Measurements from ENCODE around the gene MYO10.

MYO10 gene

DNA sequence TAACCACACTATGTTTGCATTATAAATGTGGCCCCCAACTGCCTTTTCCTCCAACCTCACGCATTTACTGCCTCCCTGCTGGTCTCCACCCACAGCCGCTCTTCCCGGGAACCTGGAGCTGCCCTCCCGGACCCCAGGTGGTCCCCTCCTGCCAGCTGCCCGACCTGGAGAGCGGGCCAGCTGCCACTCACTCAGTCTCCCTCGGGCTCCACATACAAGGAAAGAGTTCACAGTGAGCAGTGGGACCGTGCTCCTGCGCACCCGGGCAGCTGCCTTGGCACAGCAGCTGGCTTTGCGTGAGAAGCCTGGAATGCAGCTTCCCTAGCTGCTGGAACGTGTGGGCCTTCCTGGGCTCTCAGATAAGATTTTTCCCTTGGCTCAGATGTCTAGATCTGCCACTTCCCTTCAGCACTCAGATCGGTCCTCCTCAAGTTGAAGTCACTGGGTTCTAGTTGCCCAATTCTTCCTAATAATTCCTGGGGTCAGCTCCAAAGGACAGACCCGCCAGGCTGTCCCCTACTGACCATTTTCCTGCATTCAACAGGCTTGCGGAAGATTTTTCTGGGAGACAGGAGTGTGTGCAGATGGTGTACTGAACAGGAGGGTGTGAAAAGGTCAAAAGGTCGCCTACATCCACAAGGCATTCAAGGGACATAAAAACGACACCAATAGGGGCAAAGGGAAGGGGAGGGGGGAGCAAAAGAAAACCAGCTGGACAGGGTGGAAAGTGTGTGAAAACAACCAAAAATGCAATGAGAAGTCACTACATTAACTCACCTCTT lies 69.1 kb downstream of the MYO10 start:
- DNase-seq (ENCODE audit: extremely low spot score, insufficient read length, low read depth): no peak
- FAIRE-seq: no peak

DNA sequence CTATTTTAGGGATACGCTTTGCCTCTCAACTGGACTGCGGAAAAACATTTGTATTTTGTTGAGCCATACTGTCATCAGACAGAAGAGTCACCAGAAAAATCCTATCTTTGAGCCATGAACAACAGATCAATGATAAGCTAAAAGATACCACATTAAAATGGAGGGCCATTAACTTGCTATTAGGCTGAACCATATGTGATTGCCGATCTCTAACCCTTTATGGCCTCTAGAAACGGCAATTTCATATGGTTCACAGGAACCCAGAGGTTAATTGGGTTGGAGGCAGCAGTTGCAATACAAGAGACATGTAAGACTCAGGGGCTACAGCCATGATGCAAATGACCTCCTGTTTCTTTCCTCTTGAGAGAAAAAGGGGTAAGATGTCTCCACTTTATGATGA lies 69.8 kb downstream of the MYO10 start:
- DNase-seq (ENCODE audit: extremely low spot score, insufficient read length, low read depth) (no peak), FAIRE-seq (no peak)

DNA sequence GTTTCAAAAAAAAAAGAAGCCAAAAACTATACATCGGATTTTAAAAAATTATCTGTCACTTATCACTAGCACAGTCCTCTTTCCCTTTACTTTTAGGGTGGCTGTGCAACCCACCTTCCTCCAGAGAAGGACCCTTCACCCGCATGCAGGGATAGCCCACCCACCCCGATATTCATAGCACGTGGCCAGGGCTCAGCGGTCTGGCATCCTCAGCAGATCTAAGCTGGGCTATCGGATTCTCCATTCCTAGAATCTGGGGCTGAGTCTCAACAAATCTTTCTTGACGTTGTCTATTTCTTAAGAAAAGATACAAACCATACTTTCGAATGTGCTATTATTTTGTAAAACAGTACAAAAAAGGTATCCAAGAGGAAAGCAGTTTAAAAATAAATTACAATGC lies 70.9 kb downstream of the MYO10 start:
- FAIRE-seq (no peak), DNase-seq (ENCODE audit: extremely low spot score, insufficient read length, low read depth) (no peak)

DNA sequence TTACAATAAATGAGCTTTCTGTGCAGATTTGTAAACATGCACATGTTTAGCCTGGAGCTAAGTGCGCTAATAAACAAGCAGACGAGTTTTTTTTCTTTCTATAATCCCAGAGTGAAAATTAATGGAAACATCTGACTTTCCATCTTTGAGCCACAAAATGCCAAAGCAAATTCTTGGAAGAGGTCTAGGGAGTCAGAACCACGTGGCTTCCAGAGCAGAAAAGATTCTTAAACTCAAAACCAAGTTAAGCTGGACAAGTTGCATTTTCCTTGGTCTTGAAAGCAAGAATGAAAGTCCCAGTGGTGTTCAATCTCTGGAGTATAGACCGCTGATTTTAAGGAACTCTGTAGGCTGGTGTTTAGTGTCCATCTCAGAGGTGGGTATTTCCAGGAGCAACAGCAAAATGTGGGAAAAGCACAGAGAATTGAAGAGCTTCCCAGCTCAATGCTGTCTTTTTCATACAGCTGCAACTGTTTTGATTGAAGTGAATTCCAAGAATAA lies 71.4 kb downstream of the MYO10 start:
- DNase-seq (ENCODE audit: extremely low spot score, insufficient read length, low read depth) (no peak), FAIRE-seq (no peak)

DNA sequence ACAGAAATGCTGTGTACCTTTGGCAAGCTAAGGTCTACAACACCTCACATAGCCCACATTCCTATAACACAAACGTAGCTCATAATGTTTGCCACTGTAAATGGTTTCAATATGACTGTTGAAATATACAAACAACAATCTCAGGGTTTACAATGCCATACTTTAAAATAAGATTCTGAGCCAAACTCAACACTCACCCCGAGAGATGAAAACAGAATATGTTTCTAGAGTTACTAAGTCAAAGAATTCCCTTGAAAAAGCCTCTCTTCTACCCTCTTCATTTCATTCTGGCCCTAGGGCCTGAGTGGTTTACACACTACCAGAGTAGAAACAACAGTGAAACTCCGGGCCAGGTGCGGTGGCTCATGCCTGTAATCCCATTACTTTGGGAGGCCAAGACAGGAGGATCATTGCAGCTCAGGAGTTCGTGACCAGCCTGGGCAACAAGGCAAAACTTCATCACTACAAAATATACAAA lies 72.6 kb downstream of the MYO10 start:
- DNase-seq (ENCODE audit: extremely low spot score, insufficient read length, low read depth) (no peak), FAIRE-seq (no peak)

DNA sequence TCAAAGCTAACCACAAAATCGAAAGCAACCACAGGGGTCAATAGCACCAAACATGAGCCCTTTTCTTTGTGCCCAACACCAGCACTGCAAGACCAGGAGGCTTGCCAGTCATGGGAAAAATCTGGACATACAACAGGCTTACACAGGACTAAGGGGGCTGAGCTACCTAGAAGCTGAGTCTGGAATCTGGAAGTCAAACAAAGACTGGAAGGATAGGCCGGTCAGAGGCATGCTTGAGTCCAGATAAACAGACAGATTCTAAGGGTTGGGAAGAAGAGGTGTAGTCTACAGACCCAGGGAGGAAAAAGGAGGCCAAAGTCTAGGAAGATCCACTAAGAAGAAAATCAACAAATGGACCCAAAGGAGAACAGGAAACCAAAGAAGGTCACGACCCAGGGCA lies 73.3 kb downstream of the MYO10 start:
- FAIRE-seq (no peak), DNase-seq (ENCODE audit: extremely low spot score, insufficient read length, low read depth) (no peak)

DNA sequence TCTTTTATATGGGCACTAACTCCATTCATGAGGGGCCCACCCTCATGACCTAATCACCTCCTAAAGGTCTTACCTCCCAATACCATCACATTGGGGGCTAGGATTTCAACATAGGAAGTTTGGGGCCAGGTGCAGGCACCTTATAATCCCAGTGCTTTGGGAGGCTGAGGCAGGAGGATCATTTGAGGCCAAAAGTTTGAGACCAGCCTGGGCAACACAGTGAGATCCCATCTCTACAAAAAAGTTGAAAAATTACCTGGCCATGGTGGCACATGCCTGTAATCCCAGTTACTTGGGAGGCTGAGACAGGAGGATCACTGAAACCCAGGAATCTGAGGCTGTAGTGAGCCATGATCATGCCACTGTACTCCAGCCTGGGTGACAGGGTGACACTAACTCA lies 76.7 kb downstream of the MYO10 start:
- FAIRE-seq: no peak
- DNase-seq (ENCODE audit: extremely low spot score, insufficient read length, low read depth): no peak

DNA sequence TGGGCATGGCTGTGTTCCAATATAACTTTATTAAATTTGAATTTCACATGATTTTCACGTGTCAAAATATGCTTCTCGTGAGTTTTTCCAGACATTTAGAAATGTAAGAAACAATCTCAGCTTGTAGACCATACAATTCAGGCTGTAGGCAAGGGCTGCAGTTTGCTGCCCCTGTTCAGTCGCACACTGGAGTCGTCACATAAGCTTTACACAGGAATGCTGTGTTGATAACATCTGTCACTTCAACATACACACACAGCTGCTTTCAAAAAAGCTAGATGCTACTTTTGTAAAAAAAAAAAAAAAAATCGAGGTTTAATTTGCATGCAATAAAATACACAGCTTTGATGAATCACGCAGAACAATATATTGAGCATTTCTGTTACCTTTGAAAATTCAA lies 77.9 kb downstream of the MYO10 start:
- no peak for FAIRE-seq
- no peak for DNase-seq (ENCODE audit: extremely low spot score, insufficient read length, low read depth)

DNA sequence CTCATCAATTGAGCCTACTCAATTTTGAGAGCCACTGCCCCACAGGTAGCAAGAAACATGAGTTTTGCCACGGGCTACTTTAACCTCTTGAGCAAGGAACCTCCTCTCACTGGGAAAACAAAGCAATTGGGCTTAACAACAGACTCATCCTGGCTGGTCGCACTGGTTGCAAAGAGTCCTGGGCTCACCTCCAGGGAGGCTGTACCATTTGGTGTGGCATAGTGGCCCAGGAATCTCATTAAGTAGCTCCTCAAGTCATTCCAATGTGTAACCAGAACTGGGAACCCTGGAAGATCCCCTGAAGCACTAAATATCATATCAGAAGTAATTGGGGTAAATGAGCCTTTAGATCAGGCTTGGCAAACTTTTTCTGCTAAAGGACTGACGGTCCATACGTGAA lies 78.5 kb downstream of the MYO10 start:
- no peak for FAIRE-seq
- no peak for DNase-seq (ENCODE audit: extremely low spot score, insufficient read length, low read depth)

DNA sequence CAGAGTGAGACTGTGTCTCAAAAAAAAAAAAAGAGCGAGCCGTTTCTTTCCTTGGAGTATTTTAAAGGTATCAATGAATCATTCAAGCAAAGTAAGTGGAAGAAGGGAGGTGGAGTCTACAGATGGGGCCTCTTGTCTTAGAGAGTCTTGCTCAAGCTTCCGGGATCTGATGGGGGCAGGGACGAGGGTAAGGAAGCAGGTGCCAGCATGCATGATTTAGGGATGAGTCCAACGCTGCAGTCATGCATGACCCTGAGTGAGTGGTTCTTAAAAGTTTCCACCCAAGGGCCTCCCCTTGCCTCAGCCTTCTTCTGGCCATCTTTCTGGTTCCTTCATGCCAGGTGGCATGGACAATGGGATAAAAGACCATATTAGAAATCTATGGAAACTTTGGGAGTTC lies 79.6 kb downstream of the MYO10 start:
- no peak for DNase-seq (ENCODE audit: extremely low spot score, insufficient read length, low read depth)
- FAIRE-seq: no peak

DNA sequence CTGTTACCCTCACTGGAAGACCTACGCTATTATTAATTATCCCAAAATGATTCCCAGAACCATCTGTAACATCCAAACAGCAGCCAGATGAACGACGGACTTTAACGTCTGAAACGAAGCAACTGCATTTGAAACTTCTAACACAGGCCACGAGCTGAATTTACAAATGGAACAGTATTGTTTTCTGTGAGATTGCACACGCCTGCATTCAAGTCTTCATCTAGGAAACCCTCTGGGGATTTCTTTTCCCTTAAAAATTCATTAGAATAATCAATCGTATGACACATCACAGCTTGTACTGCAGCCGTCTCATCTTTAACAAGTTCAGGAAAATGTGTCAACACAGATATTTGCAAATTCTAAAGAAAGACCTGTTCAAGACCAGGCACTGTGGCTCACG lies 80.2 kb downstream of the MYO10 start:
- FAIRE-seq (no peak), DNase-seq (ENCODE audit: extremely low spot score, insufficient read length, low read depth) (no peak)

DNA sequence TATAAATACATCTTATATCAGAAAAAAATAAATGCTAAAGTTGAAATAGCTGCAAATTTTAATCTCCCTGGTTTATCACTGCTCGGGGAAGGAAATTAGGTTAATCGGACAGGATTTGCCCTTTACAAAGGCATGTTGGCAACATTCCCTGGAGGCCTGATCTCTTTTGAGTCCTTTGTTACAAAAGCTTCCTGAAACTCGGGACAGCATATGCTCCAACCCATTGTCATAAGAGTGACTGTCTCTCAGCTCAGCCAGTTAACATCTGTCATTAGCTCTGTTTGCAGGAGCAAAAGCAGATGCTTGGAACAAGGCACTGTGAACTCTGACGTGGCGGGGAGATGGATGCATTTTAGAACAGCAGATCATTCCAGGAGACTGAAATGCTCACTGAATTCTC lies 80.6 kb downstream of the MYO10 start:
- DNase-seq (ENCODE audit: extremely low spot score, insufficient read length, low read depth) (no peak), FAIRE-seq (no peak)

DNA sequence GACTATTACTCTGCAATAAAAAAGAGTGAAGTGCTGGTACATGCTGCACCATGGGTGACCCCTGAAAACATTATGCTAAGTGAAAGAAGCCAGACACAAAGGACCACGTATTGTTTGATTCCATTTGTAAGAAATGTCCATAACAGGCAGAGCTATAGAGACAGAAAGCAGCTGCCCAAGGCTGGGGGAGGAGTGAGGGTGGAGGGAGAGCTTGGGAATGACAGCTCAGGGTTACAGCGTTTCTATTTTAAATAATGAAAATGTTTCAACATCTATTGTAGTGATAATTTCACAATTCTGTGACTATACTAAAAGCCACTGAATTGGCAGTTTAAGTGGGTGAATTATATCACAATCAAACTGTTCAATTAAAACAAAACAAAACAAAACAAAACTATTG lies 81.7 kb downstream of the MYO10 start:
- DNase-seq (ENCODE audit: extremely low spot score, insufficient read length, low read depth): no peak
- FAIRE-seq: no peak

DNA sequence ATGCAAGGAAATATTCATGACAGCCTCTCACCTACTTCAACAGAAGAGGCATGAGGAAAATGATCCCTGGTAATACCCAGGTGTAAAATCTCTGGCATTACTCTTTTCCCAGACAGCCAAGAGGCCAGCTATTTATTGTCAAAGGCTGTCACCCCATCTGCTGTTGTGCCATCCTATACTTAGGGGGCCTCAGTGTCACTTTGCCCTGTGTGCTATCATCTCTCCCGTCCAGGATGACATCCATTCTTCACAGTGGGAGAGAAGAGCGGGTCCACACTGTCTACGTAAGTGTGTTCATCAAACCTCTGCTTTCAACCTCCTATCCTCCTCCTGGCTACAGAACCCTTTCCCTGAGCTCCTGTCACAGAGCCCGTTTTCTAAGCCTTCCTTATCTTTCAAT lies 82.6 kb downstream of the MYO10 start:
- DNase-seq (ENCODE audit: extremely low spot score, insufficient read length, low read depth) (no peak), FAIRE-seq (no peak)

DNA sequence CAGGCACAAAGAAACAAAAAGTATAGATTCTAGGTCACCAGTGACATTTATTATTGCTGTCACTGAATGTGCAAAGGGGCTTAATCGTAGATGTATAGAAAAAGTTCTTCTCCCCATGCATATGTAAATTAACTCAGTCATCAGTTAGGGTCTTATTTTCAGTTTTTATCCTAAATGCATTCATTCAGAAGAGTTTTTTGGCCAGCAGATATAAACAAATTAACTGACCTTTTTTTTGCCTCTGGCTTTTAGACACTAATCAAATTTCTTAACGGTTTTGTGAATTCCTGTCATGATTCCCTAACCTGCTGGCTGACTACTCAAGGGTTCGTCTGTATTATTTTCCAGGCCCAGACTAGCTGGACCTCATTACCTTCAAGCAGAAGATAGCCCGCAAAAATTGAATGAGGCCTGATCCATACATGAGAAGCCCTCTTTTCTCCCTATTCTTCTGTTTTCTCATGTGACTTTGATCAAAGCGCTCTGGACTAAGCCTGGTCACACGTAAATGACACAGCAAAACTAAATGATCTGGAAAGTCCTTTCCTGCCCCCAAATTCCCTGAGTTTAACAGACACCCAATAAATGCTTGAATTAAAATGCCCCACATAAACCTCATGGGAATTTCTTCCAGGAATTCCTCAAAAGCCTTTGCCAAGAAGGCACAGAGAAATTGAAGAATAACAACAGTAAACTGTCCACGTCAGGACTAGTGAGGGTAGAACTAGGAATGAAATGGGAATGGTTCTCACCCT lies 83.7 kb downstream of the MYO10 start:
- FAIRE-seq: no peak
- DNase-seq (ENCODE audit: extremely low spot score, insufficient read length, low read depth): no peak

DNA sequence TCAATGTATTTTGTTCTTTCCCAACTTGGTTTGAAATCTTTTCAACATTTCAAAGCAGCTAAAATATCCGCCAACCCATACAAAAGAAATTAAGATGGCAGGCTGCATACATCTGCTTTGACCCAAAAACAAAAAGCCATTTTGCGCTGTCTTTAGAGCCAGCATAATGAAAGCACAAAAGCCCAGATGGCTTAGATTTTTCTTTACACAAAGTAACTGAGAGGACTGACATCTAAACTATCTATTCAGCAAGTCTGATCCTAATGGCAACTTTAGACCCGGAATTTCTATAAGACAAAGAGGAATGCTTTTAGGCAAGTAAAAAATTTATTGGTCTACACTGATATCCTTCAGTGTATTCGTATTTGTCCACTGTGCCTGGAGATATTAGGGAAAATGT lies 86.3 kb downstream of the MYO10 start:
- DNase-seq (ENCODE audit: extremely low spot score, insufficient read length, low read depth): no peak
- no peak for FAIRE-seq

DNA sequence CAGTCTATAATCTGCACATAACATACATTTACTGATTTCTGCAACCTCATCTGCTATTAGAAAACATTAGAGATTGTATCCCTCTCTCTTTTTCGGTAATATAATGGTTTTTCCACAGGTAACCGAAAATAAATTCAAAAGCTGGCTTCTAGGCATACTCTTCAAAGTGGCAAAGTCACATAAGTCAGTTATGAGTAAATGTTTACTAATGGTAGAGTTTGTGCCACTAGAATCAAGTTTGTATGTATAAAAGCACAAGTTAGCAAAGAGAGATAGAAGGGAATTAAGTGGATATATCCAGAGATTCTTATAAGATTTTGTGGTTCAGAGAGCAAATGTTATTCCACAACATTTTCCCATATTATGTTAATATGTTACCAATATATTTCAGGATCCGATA lies 86.9 kb downstream of the MYO10 start:
- DNase-seq (ENCODE audit: extremely low spot score, insufficient read length, low read depth) (no peak), FAIRE-seq (no peak)

DNA sequence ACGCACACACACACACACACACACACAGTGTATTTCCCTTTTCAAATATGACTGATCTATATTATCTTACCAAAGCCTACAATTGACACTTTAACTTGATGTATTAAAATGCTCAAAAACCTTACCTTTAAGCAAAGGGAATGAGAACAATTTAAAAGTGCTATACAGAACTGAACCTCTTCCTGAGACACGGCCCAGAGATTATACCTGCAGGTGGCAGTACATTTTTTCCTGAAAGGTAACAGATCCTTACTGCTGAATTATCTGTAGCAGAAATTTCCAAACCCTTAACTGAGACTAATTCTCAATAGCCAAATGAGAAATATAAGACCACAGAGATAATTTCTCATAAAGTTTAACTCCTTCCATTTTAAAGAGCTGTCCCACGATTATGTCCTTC lies 91.1 kb downstream of the MYO10 start:
- FAIRE-seq: no peak
- no peak for DNase-seq (ENCODE audit: extremely low spot score, insufficient read length, low read depth)

DNA sequence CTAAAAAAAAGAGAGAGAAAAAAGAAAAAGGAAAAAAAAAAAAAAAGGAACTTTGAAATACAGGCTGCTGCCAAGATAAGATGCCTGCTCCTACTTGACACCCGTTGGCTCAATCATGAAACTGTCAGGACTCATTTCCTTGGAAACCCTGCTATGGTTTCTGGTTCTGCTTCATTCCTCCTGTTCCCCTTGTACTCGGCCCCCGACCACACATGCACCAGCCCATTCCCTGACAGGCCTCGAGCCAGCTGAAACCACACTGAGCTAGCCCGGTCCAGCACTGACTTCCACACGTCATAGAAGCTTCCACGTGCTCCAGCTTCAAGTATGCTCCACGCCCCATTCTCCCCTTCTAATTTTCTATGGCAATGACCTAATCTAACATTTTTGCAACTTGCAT lies 93.2 kb downstream of the MYO10 start:
- no peak for FAIRE-seq
- DNase-seq (ENCODE audit: extremely low spot score, insufficient read length, low read depth): no peak

DNA sequence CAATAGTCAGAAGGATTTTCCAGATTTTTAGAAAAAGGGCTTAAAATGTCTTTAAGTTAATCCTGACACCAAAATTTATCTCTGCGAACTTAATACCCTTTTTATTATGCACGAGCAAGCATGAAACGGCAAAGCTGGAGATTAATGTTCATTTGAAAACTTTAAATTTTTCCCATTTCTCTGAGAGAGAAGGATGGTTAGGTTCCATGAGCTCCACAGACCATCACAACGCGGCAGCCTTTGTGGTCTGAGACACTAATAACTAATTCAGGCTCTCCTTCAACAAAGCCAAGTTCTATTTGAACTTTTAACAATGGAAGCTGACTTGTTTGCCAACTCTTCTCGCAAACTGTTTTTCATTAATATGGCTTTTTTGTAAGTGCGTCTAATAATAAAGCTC lies 94.7 kb downstream of the MYO10 start:
- no peak for DNase-seq (ENCODE audit: extremely low spot score, insufficient read length, low read depth)
- no peak for FAIRE-seq

DNA sequence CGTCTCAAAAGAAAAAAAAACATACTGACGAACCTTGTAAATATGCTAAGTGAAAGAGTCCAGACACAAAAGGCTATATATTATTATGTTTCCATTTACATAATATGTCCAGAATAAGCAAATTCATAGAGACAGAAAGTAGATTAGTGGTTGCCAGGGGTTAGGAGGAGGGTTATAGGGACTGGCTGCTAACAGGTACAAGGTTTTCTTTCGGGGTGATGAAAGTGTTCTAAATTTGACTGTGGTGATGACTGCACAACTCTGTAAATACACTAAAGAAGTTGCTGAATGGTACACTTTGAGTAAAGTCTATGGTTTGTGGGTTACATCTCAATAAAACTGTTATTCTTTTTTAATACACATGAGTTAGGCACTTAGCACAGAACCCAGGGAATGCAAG lies 98.8 kb downstream of the MYO10 start:
- FAIRE-seq: no peak
- DNase-seq (ENCODE audit: extremely low spot score, insufficient read length, low read depth): no peak

DNA sequence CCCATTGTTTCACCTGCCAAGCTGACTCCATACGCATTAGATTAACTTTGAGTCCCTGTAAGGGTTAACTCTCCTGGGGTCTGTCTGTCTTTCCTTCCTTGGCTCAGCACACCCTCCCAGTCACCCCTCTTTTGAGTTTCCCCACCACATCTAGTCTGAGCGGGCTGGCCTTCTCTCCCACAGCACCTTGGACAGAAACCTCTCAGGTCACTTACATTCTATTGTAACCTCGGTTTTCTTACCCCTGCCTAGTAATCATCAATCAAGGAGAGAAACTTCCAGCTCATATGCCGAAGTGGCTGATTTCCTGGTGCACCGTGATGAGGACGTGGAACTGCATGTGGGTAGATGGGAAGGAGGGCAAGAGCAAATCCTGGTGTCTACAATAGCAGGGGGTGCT lies 102.1 kb downstream of the MYO10 start:
- FAIRE-seq (no peak), DNase-seq (ENCODE audit: extremely low spot score, insufficient read length, low read depth) (no peak)

All from GM18507 (cell line).